ENCODE data around the gene SIRPD. TPM values are rescaled to one million over a fixed set of nuclear protein-coding genes. Genes with fewer than 3 reads are reported as not detected.

SIRPD gene
- total and polyA plus RNA-seq, 2 of the 8 experiments (the other 6 are each of a cell fraction or from before 2014, with no cell fraction given): not detected

GRCh38 chr20:1503564-1504227 is 53.8 kb downstream of the SIRPD start (continued):
- TF ChIP-seq TCF12 (IDR thresholded peaks at IDR 0.05; ENCODE audit: low read depth, low read length): no peak
- TF ChIP-seq POU5F1 (IDR thresholded peaks at IDR 0.05; ENCODE audit: low read depth, low read length): no peak
- TF ChIP-seq TAF7 (optimal IDR thresholded peaks at IDR 0.05; ENCODE audit: borderline replicate concordance, low read depth, low read length): peak; percentile 55
- TF ChIP-seq RNF2 (IDR thresholded peaks at IDR 0.05; ENCODE audit: borderline replicate concordance, low read depth, low read length, missing control alignments, poor library complexity, severe bottlenecking): no peak
- TF ChIP-seq EP300 (IDR thresholded peaks at IDR 0.05; ENCODE audit: borderline replicate concordance in 1 of 2, low read depth in 2 of 2, low read length in 2 of 2): peak in 1 of 2 experiments; percentile 34; a peak in 1 of 3 replicates
- no peak for TF ChIP-seq FOSL1 (IDR thresholded peaks at IDR 0.05; ENCODE audit: insufficient read depth, low read depth, low read length)
- no peak for TF ChIP-seq ASH2L (IDR thresholded peaks at IDR 0.05; ENCODE audit: low read length)
- TF ChIP-seq SIX5 (IDR thresholded peaks at IDR 0.05; ENCODE audit: low read depth, low read length): no peak
- no peak for TF ChIP-seq RBBP5 (IDR thresholded peaks at IDR 0.05; ENCODE audit: borderline replicate concordance, low read depth, low read length)
- TF ChIP-seq NANOG (IDR thresholded peaks at IDR 0.05; ENCODE audit: insufficient read depth, low read depth, low read length, poor library complexity, severe bottlenecking): no peak
- no peak for TF ChIP-seq RFX5 (IDR thresholded peaks at IDR 0.05; ENCODE audit: borderline replicate concordance, low read depth, low read length)
- TF ChIP-seq, protein P1, sequence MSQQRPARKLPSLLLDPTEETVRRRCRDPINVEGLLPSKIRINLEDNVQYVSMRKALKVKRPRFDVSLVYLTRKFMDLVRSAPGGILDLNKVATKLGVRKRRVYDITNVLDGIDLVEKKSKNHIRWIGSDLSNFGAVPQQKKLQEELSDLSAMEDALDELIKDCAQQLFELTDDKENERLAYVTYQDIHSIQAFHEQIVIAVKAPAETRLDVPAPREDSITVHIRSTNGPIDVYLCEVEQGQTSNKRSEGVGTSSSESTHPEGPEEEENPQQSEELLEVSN (IDR thresholded peaks at IDR 0.05): no peak
- TF ChIP-seq KDM4A (IDR thresholded peaks at IDR 0.05; ENCODE audit: low read depth, low read length, severe bottlenecking): no peak
- no peak for TF ChIP-seq CEBPB (IDR thresholded peaks at IDR 0.05; ENCODE audit: low read depth, low read length)
- TF ChIP-seq RAD21 (IDR thresholded peaks at IDR 0.05 in 1 of 2, conservative IDR thresholded peaks at IDR 0.05 in 1 of 2; ENCODE audit: low read depth in 2 of 2, low read length in 2 of 2): peak; percentile 85 to 92

Measured in H1 (cell line).